Measurements from ENCODE around the gene TRPT1.

The TRPT1 gene

GRCh38 chr11:64196626-64197025 lies 29.4 kb downstream of the TRPT1 start:
- TF ChIP-seq POLR2AphosphoS5 (IDR thresholded peaks at IDR 0.05; ENCODE audit: low read depth, low read length): no peak
- no peak for TF ChIP-seq TAF1 (IDR thresholded peaks at IDR 0.05; ENCODE audit: borderline replicate concordance, low read depth, low read length)
- no peak for FAIRE-seq
- no peak for DNase-seq (ENCODE audit: insufficient read length)

GRCh38 chr11:64192434-64192833 lies 33.6 kb downstream of the TRPT1 start:
- FAIRE-seq: no peak
- DNase-seq (ENCODE audit: insufficient read length): no peak
- TF ChIP-seq POLR2AphosphoS5 (IDR thresholded peaks at IDR 0.05; ENCODE audit: low read depth, low read length) (no peak), POLR2A (IDR thresholded peaks at IDR 0.05; ENCODE audit: low read depth, low read length) (no peak), TAF1 (IDR thresholded peaks at IDR 0.05; ENCODE audit: borderline replicate concordance, low read depth, low read length) (no peak)

GRCh38 chr11:64186492-64187165 lies 39.4 kb downstream of the TRPT1 start:
- TF ChIP-seq POLR2A (IDR thresholded peaks at IDR 0.05; ENCODE audit: low read depth, low read length) (no peak), TAF1 (IDR thresholded peaks at IDR 0.05; ENCODE audit: borderline replicate concordance, low read depth, low read length) (no peak), POLR2AphosphoS5 (IDR thresholded peaks at IDR 0.05; ENCODE audit: low read depth, low read length) (no peak)
- no peak for DNase-seq (ENCODE audit: insufficient read length)
- FAIRE-seq: no peak

GRCh38 chr11:64185693-64186491 lies 40.1 kb downstream of the TRPT1 start, which contains the start of gene STIP1:
Gene STIP1, plus strand, starts transcription at chr11:64186171. Its CDS starts 91 bp downstream, at chr11:64186262.
- FAIRE-seq (peak; percentile 98), DNase-seq (ENCODE audit: insufficient read length) (peak; percentile 96)
- TF ChIP-seq POLR2A (IDR thresholded peaks at IDR 0.05; ENCODE audit: low read depth, low read length) (no peak), TAF1 (IDR thresholded peaks at IDR 0.05; ENCODE audit: borderline replicate concordance, low read depth, low read length) (peak; percentile 91), POLR2AphosphoS5 (IDR thresholded peaks at IDR 0.05; ENCODE audit: low read depth, low read length) (no peak; the same call in 1 of the 2 replicates)

GRCh38 chr11:64185175-64185692 lies 40.8 kb downstream of the TRPT1 start:
- TF ChIP-seq TAF1 (IDR thresholded peaks at IDR 0.05; ENCODE audit: borderline replicate concordance, low read depth, low read length) (peak; percentile 94), POLR2AphosphoS5 (IDR thresholded peaks at IDR 0.05; ENCODE audit: low read depth, low read length) (peak; percentile 94), POLR2A (IDR thresholded peaks at IDR 0.05; ENCODE audit: low read depth, low read length) (peak; percentile 95)
- peak; percentile 55 for DNase-seq (ENCODE audit: insufficient read length)
- peak; percentile 53 for FAIRE-seq

- DNase-seq (ENCODE audit: insufficient read length): no peak
- no peak for TF ChIP-seq TAF1 (IDR thresholded peaks at IDR 0.05; ENCODE audit: borderline replicate concordance, low read depth, low read length)
- no peak for TF ChIP-seq POLR2AphosphoS5 (IDR thresholded peaks at IDR 0.05; ENCODE audit: low read depth, low read length)
- TF ChIP-seq POLR2A (IDR thresholded peaks at IDR 0.05; ENCODE audit: low read depth, low read length): no peak
- FAIRE-seq: no peak
Observed at GRCh38 chr11:64183890-64184289, 42.1 kb downstream of the TRPT1 start.

- DNase-seq (ENCODE audit: insufficient read length): peak; percentile 49
- TF ChIP-seq TAF1 (IDR thresholded peaks at IDR 0.05; ENCODE audit: borderline replicate concordance, low read depth, low read length) (no peak), POLR2AphosphoS5 (IDR thresholded peaks at IDR 0.05; ENCODE audit: low read depth, low read length) (no peak), POLR2A (IDR thresholded peaks at IDR 0.05; ENCODE audit: low read depth, low read length) (peak; percentile 46; the same call in 1 of the 2 replicates)
- FAIRE-seq: peak; percentile 89
Observed at GRCh38 chr11:64181506-64182411, 44.2 kb downstream of the TRPT1 start.

GRCh38 chr11:64180891-64181290 lies 45.1 kb downstream of the TRPT1 start:
- TF ChIP-seq POLR2AphosphoS5 (IDR thresholded peaks at IDR 0.05; ENCODE audit: low read depth, low read length): no peak
- no peak for TF ChIP-seq POLR2A (IDR thresholded peaks at IDR 0.05; ENCODE audit: low read depth, low read length)
- no peak for TF ChIP-seq TAF1 (IDR thresholded peaks at IDR 0.05; ENCODE audit: borderline replicate concordance, low read depth, low read length)
- DNase-seq (ENCODE audit: insufficient read length) (no peak), FAIRE-seq (no peak)

- no peak for FAIRE-seq
- no peak for DNase-seq (ENCODE audit: insufficient read length)
- no peak for TF ChIP-seq POLR2AphosphoS5 (IDR thresholded peaks at IDR 0.05; ENCODE audit: low read depth, low read length)
- TF ChIP-seq POLR2A (IDR thresholded peaks at IDR 0.05; ENCODE audit: low read depth, low read length): no peak
- no peak for TF ChIP-seq TAF1 (IDR thresholded peaks at IDR 0.05; ENCODE audit: borderline replicate concordance, low read depth, low read length)
Observed at GRCh38 chr11:64178951-64179639, 46.9 kb downstream of the TRPT1 start.

- peak; percentile 40 for FAIRE-seq
- DNase-seq (ENCODE audit: insufficient read length): no peak
- TF ChIP-seq POLR2A (IDR thresholded peaks at IDR 0.05; ENCODE audit: low read depth, low read length): no peak
- TF ChIP-seq TAF1 (IDR thresholded peaks at IDR 0.05; ENCODE audit: borderline replicate concordance, low read depth, low read length): no peak
- TF ChIP-seq POLR2AphosphoS5 (IDR thresholded peaks at IDR 0.05; ENCODE audit: low read depth, low read length): no peak
Observed at GRCh38 chr11:64178203-64178602, 47.8 kb downstream of the TRPT1 start.
